OCI-LY1 (cell line): ENCODE data around the gene WDR41.

Source experiments
- H2AFZ ChIP-seq: fragments of 200-600 bp; sonication (generic), shearing (Covaris generic); 2 replicates; pipeline ENCODE4 v1.6.0; 2014; ENCODE audit warnings: antibody characterized with exemption, mild to moderate bottlenecking, low read length
- H3F3A ChIP-seq: fragments of 200-600 bp; sonication (generic), shearing (Covaris generic); 2 replicates; pipeline ENCODE4 v1.6.0; 2014; ENCODE audit warnings: mild to moderate bottlenecking, antibody characterized with exemption, low read length, moderate library complexity; ENCODE audit not compliant: insufficient read depth
- H3K27ac ChIP-seq: fragments of 200-600 bp; sonication (generic); 2 replicates; pipeline ENCODE4 v1.5.1; 2014; ENCODE audit warnings: low read length, mixed run types, mild to moderate bottlenecking, low read depth; ENCODE audit not compliant: poor library complexity, severe bottlenecking
- H3K27me3 ChIP-seq: fragments of 200-600 bp; sonication (generic); 2 replicates; pipeline ENCODE4 v1.6.0; 2014; ENCODE audit warnings: antibody characterized with exemption, mild to moderate bottlenecking, low read length, moderate library complexity; ENCODE audit not compliant: insufficient read depth
- H3K36me3 ChIP-seq: fragments of 200-600 bp; sonication (generic); 2 replicates; pipeline ENCODE4 v1.6.1; 2014; ENCODE audit warnings: mild to moderate bottlenecking, antibody characterized with exemption, low read length, moderate library complexity, mixed read lengths; ENCODE audit not compliant: insufficient read depth
- H3K4me1 ChIP-seq: fragments of 200-600 bp; sonication (generic); 2 replicates; pipeline ENCODE4 v1.5.1; 2014; ENCODE audit warnings: mild to moderate bottlenecking, low read length, moderate library complexity; ENCODE audit not compliant: insufficient read depth, severe bottlenecking
- H3K4me2 ChIP-seq: fragments of 200-600 bp; sonication (generic), shearing (Covaris generic); 2 replicates; pipeline ENCODE4 v1.6.1; 2014; ENCODE audit warnings: low read length
- H3K4me3 ChIP-seq: fragments of 200-600 bp; sonication (generic); 2 replicates; pipeline ENCODE4 v1.5.1; 2014; ENCODE audit warnings: low read length, low read depth, mild to moderate bottlenecking, mixed read lengths; ENCODE audit not compliant: poor library complexity, severe bottlenecking
- H3K79me2 ChIP-seq: fragments of 200-600 bp; shearing (Covaris generic); 2 replicates; pipeline ENCODE4 v1.6.1; 2016; ENCODE audit warnings: mixed run types, low read length, mixed read lengths; ENCODE audit not compliant: insufficient read depth
- H3K9ac ChIP-seq: fragments of 200-600 bp; sonication (generic), shearing (Covaris generic); 2 replicates; pipeline ENCODE4 v1.6.1; 2014; ENCODE audit warnings: mild to moderate bottlenecking, low read length, mixed read lengths
- H3K9me2 ChIP-seq: fragments of 200-600 bp; sonication (generic), shearing (Covaris generic); 2 replicates; pipeline ENCODE4 v1.6.1; 2014; ENCODE audit warnings: low read depth, mild to moderate bottlenecking, low read length, mixed read lengths
- H3K9me3 ChIP-seq: fragments of 200-600 bp; shearing (Covaris generic); 2 replicates; pipeline ENCODE4 v1.6.1; 2014; ENCODE audit warnings: low read length, mixed read lengths
- H4K20me1 ChIP-seq: fragments of 200-600 bp; sonication (generic), shearing (Covaris generic); 2 replicates; pipeline ENCODE4 v1.6.0; 2016; ENCODE audit warnings: mild to moderate bottlenecking, low read length; ENCODE audit not compliant: insufficient read depth
- EZH2 ChIP-seq: fragments of 200-600 bp; sonication (generic), shearing (Covaris generic); IDR thresholded peaks from 2 replicates; pipeline ENCODE4 v1.8.0; 2017; ENCODE audit warnings: borderline replicate concordance, mixed run types, mild to moderate bottlenecking, antibody characterized with exemption, low read length, moderate library complexity, mixed read lengths
- TF ChIP-seq, protein P1 (sequence below): fragments of 200-600 bp; sonication (generic), shearing (Covaris generic); IDR thresholded peaks from 2 replicates; pipeline ENCODE4 v1.5.1; 2017; ENCODE audit warnings: mild to moderate bottlenecking, antibody characterized with exemption, low read length, moderate library complexity, mixed read lengths

Gene WDR41

GRCh38 chr5:77431286-77431685 is 60.8 kb downstream of the WDR41 start:
- H3K36me3 ChIP-seq = peaks cover 68% of the 10 kb centered on the region; the same call in 1 of the 2 replicates

DNA sequence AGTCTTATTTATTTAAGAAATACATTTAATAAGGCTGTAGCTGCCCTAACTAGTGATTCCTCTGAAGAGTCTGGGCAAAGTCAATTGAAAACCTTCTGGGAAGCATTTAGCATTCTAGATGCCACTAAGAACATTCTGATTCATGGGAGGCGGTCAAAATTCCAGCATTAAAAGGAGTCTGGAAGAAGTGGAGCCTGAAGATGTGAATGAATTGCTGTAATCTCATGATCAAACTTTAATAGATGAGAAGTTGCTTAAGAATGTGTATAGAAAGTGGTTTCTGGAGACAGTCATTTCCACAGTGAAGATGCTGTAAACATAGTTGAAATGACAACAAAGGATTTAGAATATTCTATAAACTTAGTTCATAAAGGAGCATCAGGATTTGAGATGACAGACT is 61.4 kb downstream of the WDR41 start:
- Histone ChIP-seq H3K4me3 (no peak overlapping the region), H3F3A (no peaks in the 10 kb centered on the region), H3K27ac (no peak overlapping the region), H3K4me1 (no peaks in the 10 kb centered on the region), H3K4me2 (no peak overlapping the region), H3K27me3 (no peaks in the 10 kb centered on the region), H4K20me1 (no peaks in the 10 kb centered on the region), H3K79me2 (no peaks in the 10 kb centered on the region), H3K36me3 (peaks cover 62% of the 10 kb centered on the region; the same call in 1 of the 2 replicates), H3K9me2 (no peaks in the 10 kb centered on the region), H2AFZ (no peak overlapping the region), H3K9me3 (no peaks in the 10 kb centered on the region), H3K9ac (no peak overlapping the region)
- no peak for TF ChIP-seq EZH2
- TF ChIP-seq, protein P1, sequence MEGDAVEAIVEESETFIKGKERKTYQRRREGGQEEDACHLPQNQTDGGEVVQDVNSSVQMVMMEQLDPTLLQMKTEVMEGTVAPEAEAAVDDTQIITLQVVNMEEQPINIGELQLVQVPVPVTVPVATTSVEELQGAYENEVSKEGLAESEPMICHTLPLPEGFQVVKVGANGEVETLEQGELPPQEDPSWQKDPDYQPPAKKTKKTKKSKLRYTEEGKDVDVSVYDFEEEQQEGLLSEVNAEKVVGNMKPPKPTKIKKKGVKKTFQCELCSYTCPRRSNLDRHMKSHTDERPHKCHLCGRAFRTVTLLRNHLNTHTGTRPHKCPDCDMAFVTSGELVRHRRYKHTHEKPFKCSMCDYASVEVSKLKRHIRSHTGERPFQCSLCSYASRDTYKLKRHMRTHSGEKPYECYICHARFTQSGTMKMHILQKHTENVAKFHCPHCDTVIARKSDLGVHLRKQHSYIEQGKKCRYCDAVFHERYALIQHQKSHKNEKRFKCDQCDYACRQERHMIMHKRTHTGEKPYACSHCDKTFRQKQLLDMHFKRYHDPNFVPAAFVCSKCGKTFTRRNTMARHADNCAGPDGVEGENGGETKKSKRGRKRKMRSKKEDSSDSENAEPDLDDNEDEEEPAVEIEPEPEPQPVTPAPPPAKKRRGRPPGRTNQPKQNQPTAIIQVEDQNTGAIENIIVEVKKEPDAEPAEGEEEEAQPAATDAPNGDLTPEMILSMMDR = no peak

More at GRCh38 chr5:77431286-77431685, 60.8 kb downstream of the WDR41 start:
- no peaks in the 10 kb centered on the region for H3K79me2 ChIP-seq
- H3K9me3 ChIP-seq = no peaks in the 10 kb centered on the region
- H3K27ac ChIP-seq = no peak overlapping the region
- no peaks in the 10 kb centered on the region for H4K20me1 ChIP-seq
- H3K9me2 ChIP-seq = no peaks in the 10 kb centered on the region
- no peak overlapping the region for H3K4me3 ChIP-seq
- H3F3A ChIP-seq = no peaks in the 10 kb centered on the region
- TF ChIP-seq, protein P1 = no peak
- no peak for TF ChIP-seq EZH2
- H3K9ac ChIP-seq = no peak overlapping the region
- no peak overlapping the region for H3K4me2 ChIP-seq
- no peaks in the 10 kb centered on the region for H3K4me1 ChIP-seq
- no peak overlapping the region for H2AFZ ChIP-seq
- no peaks in the 10 kb centered on the region for H3K27me3 ChIP-seq

- no peak overlapping the region for H3K4me2 ChIP-seq
- H3K36me3 ChIP-seq = peaks cover 47% of the 10 kb centered on the region; the same call in 1 of the 2 replicates
- H2AFZ ChIP-seq = no peak overlapping the region
- H3K9me2 ChIP-seq = no peaks in the 10 kb centered on the region
- H3K79me2 ChIP-seq = no peaks in the 10 kb centered on the region
- H3K9ac ChIP-seq = no peak overlapping the region
- TF ChIP-seq EZH2 = no peak
- TF ChIP-seq, protein P1 = no peak
- no peaks in the 10 kb centered on the region for H3K27me3 ChIP-seq
- H4K20me1 ChIP-seq = no peaks in the 10 kb centered on the region
- no peaks in the 10 kb centered on the region for H3K4me1 ChIP-seq
- H3K27ac ChIP-seq = no peak overlapping the region
- H3K4me3 ChIP-seq = no peak overlapping the region
- H3K9me3 ChIP-seq = no peaks in the 10 kb centered on the region
- H3F3A ChIP-seq = no peaks in the 10 kb centered on the region
These were observed 63.6 kb downstream of the WDR41 start for GRCh38 chr5:77428526-77428925.
